Stimulated activated CD4-positive, alpha-beta T cell treated with anti-CD3 and anti-CD28 coated beads, TNF-alpha, amount 100 ng/mL, for 4 hours (primary cell): Measurements from ENCODE around the gene PSTPIP1.
A peak's percentile ranks its signal among the peaks of the same experiment; 100 is the strongest.

Experiments
- DNase-seq, 3 experiments: peaks; one replicate each; pipeline ENCODE4 v3.0.0-alpha.2; 2020; ENCODE audit warnings: low read depth in 3 of 3

The PSTPIP1 gene

DNA sequence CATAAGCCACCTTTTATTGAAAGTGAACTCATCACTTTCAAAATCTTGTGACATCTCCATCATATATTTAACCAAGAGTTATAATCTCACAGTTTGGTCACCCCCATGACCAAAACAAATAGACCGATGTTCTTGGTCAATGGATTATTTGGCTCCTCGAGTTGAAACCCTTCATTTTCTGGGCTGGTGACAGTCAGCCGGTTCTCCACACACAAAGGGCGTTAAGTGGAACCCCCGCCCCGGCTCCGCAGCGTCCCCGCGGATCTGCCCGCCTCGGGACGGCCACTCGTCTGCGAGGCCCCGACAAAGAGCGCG is 75.2 kb downstream of the PSTPIP1 start:
- DNase-seq, result no peak

DNA sequence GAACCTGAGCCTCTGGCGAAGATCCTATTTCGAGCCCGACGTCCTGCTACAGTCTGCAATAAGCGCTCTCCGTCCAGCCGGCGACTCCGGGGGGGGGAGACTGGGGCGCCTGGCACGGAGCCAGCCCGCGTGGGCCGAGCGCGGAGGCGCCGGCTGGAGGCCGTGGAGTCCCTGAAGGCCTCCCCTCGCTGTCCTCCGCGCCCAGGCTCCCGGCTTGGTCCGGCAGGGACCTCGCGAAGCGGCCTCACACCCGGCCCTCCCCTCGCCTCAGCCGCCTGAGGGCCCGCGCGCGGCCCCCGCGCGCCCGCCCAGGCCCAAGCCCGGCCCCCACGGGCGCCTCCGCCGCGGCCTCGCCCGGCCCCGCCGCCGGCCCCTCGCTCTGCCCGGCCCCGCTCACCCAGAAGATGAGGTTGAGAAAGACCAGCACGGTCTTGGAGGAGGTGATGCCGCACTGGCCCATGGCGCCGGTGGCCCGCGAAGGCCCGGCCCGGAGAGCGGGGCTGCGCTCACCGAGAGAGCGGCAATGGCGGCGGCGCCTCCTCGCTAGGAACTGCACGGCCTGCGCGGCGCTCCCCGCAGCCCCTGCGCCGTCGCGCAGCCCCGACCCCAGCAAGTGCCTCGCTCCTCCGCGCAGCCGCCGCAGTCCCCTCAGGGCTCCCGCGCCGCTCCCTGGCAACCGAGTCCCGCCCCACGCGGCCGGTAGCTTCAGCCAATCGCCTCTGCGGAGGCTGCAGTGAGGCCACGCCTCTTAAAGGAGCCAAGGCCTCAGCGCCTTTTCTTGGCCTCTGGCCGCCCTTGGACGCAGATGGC is 75.8 kb downstream of the PSTPIP1 start, which contains the start of gene TSPAN3:
Gene TSPAN3, minus strand, starts transcription at position 615 of the 810 bp plus-strand sequence. Its CDS starts 155 bp downstream, at position 460.
- DNase-seq, result peak; percentile 84 to 87 (median 84)

DNA sequence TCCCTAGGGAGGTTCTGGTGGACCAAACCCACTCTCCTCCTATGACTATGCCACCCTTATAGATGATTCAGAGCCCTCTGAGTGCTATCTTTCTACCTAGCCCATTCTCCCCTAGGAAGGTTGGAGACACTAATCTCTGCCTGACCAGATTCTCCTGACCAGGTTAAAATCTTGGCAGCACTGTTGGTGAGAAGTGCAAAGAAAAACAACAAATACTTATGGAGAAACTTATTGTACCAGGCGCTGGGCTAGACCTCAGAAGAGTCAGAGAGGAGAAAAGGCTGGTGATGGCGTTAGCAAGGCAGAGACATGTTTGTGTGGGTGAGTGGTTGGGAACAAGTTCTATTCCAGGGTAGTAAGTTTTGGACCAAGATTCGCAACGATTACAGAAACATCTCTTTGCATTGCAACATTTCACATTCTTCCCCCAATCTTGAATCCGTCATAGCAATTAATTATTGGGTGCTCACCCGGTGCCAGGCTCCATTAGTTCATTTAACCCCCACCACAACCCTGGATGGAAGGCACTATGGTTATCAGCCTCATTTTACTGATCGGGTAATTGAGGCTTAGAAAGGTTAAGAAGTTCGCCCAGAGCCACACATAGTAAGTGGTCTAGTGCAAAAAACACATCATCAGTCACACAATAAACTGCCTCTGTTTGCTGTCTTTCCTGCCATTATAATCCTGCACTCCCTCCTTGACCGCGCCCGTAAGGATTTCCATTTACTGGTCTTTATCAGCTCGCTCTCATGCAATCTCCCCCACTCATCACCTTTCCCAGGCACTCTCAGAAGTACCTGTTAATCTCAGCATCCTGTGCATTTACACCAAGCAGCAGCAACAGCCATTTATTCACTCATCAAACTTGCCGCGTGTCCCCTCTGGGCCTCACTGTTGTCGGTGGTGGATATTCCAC is 76.6 kb downstream of the PSTPIP1 start:
- no peak for DNase-seq

DNA sequence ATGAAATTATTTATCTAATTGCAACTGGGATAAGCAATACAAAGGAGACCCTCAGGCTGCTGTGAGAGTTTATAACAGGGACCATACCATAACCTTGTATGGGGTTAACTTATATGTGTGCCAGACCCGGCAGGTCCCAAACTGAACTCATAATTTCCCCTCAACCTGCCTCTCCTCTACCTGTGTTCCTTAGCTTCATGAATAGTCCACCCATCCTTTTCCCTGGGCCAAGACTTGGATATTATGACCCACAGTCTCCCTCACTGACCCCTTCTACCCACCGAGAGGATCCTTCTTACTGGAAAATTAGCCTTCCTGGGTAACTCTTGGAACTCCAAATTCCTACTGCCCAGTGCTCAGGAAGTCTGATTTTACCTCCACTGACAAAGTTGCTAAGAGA is 79.4 kb downstream of the PSTPIP1 start:
- DNase-seq, result no peak

DNA sequence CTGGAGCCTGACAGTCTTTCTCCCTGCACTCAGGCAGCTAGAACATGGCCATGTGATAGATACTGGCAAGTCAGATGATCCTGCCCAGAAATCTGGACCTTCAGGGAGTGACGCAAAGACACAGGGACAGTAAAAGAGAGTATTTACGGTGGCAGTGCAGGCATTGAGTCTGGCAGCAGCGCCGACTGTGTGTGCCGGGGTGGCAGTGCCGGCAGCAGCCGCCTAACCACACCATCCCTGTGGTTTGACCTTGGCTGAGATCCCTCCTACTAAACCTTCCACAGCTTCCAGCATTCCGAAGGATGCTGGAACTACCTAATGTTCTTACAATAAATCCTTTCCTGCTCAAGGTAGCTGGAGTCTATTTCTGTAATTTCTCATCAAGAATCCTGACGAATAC is 80.6 kb downstream of the PSTPIP1 start:
- DNase-seq, result no peak

DNA sequence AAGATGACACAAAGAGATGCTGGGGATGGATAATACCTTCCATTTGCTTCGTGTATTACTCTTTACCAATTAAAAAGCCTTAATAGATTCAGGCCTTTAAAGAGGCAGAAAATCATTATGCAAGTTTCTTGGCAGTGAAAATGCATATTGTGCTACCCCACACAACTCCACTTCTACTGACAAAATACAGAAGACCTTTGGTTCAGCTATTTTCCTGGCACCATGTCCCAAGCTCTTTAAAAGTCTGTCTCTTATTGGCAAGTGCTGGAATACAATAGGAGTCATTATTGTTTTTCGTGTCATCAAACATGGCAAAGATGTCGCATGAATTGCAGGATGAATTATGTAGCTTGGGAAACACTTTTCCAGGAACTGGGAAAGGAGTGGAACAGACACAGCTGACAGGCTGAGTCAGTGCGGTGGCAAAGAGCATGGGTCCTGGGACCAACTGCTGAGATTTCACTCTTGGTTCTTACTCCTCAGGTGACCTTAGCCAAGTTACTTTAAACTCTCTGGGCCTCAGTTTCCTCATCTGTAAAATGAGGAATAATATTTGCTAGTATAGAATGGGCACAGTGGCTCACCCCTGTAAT is 81.5 kb downstream of the PSTPIP1 start:
- no peak for DNase-seq

DNA sequence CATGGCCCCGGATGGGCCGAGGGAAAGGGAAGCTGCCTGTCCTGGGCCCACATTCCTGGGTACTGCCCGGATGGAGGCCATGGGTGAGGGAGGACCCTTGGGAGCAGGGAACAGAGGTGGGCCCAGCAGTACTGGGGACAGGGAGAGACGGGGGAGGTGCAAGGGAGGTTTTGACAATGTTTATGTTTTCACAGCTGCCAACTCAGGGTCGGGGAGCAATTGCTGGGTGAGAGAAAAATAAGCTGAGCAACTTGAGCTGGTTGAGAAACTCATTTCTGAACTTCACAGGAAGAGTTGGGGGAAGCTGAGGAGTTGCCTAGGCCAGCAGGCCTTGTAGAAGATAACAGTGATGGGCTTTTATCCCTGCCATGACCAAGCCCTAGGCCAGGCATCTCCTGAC is 87.0 kb downstream of the PSTPIP1 start:
- DNase-seq, result no peak

DNA sequence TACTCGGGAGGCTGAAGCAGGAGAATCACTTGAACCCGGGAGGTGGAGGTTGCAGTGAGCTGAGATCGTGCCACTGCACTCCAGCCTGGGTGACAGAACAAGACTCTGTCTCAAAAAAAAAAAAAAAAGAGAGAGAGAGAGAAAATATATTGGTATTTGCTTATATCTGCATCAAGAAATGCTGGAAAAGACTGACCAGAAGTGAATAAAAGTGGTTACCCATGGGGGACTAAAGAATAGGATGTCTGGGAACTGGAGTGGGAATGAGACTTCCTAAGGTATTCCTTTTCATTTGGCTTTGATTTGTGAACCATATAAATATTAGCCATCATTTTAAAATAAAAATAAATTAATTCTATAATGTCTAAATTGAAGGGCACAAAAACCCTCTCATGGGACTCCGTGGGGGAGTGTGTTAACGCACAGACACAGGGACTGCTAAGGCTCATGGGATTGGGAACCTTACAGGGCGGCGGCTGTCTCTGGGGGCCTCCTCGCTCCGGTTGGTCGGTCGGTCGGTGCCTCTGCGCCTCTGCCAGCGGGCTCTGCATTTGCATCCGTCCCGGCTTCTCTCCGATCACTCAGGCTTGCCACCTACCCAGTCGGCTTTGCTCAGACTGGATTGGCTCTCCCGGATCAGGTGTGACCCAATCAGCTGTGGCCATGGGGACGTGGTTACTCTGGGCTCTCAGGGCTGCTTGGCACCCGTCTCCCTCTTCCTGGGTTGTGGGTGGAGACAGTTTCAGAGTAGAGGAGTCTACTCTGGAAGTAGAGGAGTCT is 88.6 kb downstream of the PSTPIP1 start:
- peak; percentile 19 to 27 (median 26) for DNase-seq

DNA sequence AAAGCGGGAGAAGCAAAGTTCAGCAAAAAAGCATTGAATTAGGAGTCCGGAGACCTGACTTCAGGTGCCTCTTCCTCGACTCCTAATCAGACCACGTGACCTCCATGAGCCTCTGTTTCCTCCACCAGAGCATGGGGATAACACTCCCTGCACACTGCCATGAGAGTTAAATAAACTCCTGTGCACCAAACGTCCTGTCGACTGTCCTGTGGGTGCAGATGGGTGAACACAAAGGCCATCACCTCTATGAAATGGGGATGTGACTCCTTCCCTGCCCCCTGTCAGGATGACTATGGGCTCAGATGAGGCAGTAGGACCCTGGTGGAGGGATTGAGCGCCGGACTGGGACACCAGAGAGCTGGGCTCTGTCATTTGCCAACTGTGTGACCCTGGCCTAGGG is 89.5 kb downstream of the PSTPIP1 start:
- DNase-seq, result no peak

DNA sequence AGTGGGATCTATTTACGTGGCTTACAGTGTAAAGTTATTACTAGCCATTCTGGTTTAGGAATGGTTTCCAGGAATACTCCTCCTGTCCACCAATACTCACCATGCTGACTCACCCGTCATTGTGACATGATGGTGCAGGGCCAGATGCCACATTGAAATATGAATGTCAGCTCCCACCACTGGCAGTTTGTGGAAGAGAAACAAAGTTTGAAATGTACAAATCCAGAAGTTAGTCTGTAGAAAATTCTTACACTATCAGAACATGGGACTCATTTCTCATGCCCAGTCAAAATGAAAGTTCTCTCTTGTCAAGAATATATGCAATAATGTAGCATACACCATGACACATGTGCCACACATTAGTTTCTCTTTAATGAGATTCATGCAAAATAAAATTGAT is 90.4 kb downstream of the PSTPIP1 start:
- no peak for DNase-seq
